GM12801 (cell line): ENCODE data around the gene TMEM86B.

Source experiments
- CTCF ChIP-seq: IDR thresholded peaks from one replicate; pipeline ENCODE4 v1.5.1; 2011; ENCODE audit warnings: control low read depth; ENCODE audit not compliant: insufficient read length; ENCODE audit errors: extremely low read depth

Gene TMEM86B

GRCh38 chr19:55238030-55238429 lies 9.5 kb upstream of the TMEM86B start:
- no peak for TF ChIP-seq CTCF

- TF ChIP-seq CTCF = no peak
Observed at GRCh38 chr19:55232986-55233385, 4.4 kb upstream of the TMEM86B start.

GRCh38 chr19:55232286-55232602 lies 3.7 kb upstream of the TMEM86B start:
- no peak for TF ChIP-seq CTCF

- TF ChIP-seq CTCF = no peak
Observed at GRCh38 chr19:55231391-55232285, 3.1 kb upstream of the TMEM86B start.

GRCh38 chr19:55230780-55231179 lies 2.2 kb upstream of the TMEM86B start:
- TF ChIP-seq CTCF = no peak

- no peak for TF ChIP-seq CTCF
Observed at GRCh38 chr19:55230329-55230728, 1.8 kb upstream of the TMEM86B start.

GRCh38 chr19:55229789-55230182 lies 1.2 kb upstream of the TMEM86B start:
- TF ChIP-seq CTCF = no peak
